Kasumi-1 (cell line): ENCODE data around the gene ARRB2.
A peak's percentile ranks its signal among the peaks of the same experiment; 100 is the strongest.

Experiments used
- DNase-seq, 2 experiments: peaks; one replicate each; lab custom pipeline; 2025; lab: John Stamatoyannopoulos, UW

ARRB2 gene

GRCh38 chr17:4753392-4753791, 43.0 kb downstream of the ARRB2 start:
- no peak for DNase-seq

GRCh38 chr17:4759776-4760236, 49.4 kb downstream of the ARRB2 start:
- DNase-seq = no peak

GRCh38 chr17:4764595-4764994, 54.2 kb downstream of the ARRB2 start:
- DNase-seq = peak; percentile 61 to 72

DNA sequence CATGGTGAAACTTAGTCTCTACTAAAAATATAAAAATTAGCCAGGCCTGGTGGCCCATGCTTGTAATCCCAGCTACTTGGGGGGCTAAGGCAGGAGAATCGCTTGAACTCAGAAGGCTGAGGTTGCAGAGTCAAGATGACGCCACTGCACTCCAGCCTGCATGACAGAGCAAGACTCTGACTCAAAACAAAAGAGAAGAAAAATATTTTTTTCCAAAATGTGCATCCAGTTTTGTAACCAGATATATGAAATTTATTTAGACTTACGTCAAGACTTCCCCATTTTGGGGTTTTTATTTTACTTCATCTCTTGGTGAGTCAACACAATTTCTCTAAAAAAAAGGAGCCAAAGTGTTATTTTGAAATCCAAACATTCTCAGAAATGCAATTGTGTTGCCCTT, 55.8 kb downstream of the ARRB2 start:
- DNase-seq = no peak

DNA sequence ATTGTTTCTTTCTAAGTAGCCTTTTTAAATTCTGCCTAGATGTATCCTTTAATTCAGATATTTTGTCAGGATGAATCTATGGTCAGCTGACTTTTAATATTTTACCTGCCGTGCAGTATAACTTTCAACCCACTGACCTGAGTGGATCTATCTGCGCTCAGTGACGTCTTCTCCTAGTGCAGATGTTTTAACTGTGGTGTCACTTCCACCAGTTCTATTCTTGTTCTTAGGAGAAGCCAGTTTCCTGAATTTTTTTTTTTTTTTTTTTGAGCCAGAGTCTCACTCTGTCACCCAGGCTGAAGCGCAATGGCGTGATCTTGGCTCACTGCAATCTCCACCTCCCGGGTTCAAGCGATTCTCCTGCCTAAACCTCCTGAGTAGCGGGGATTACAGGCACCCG, 56.3 kb downstream of the ARRB2 start:
- DNase-seq = no peak

DNA sequence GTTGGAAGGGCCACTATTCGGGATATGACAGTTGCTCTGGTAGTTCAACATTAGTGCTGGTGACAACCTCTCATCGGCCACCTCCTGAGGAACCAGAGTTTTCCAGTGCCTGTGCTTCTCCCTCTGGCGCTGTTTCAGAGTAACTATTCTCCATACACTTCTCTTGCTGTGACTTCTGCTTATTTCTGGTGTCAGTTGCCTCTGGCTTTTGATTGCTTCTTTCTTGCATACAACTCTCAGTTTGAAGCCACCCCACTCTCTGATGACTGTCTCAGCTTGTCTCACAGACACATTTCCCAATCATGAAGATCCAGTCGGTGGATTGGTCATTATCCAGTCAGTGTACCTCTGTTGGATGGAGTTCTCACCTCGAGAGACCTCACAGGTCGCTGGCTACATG, 57.9 kb downstream of the ARRB2 start:
- DNase-seq = no peak

DNA sequence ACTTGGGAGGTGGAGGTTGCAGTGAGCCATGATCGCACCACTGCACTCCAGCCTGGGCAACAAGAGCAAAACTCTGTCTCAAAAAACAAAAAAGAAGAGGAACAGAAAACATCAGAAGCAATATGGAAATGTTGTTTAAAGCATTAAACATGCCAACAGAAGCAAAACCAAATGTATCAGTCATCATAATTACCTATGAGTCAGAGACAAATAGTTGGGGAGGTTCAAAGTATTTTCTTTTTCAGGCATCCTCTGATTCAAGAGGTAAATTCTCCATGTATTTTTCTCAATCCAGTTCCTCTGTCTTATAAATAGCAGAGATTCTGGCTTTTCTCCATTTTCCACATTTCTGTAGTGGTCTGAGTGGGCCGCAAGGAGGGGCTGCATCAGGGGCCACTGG, 59.2 kb downstream of the ARRB2 start:
- no peak for DNase-seq
